HepG2 (cell line): Measurements from ENCODE around the gene B3GAT3. TPM values are rescaled to one million over a fixed set of nuclear protein-coding genes. Genes with fewer than 3 reads are reported as not detected.

Experiments
- CREB1 ChIP-seq, 2 experiments: fragments of 450-650 bp in 1 of 2; IDR thresholded peaks; 2 replicates each; pipeline ENCODE4 v1.6.1; 2016 to 2017; ENCODE audit warnings: control low read depth in 1 of 2, mild to moderate bottlenecking in 1 of 2, missing compliant biosample characterization in 1 of 2, missing genetic modification characterization in 1 of 2
- FOXA3 ChIP-seq: IDR thresholded peaks from 2 replicates; pipeline ENCODE4 v1.6.1; 2016; ENCODE audit warnings: missing genetic modification reagents, missing compliant biosample characterization
- FOXP1 ChIP-seq, 2 experiments: fragments of 450-650 bp in 1 of 2; IDR thresholded peaks; 2 replicates each; pipeline ENCODE4 v1.6.1; 2017 to 2018; ENCODE audit warnings: antibody characterized with exemption in 1 of 2
- IRX3 ChIP-seq: sonication (generic); formaldehyde crosslinking; IDR thresholded peaks from 2 replicates; pipeline ENCODE4 v1.8.1; 2023; ENCODE audit warnings: mild to moderate bottlenecking, low read depth, missing genetic modification reagents, borderline replicate concordance
- KAT7 ChIP-seq: IDR thresholded peaks from 2 replicates; pipeline ENCODE4 v1.6.1; 2018; ENCODE audit warnings: borderline replicate concordance, missing compliant biosample characterization
- KDM4B ChIP-seq: sonication (generic); formaldehyde crosslinking; IDR thresholded peaks from 2 replicates; pipeline ENCODE4 v1.4.0; 2020; ENCODE audit warnings: missing genetic modification reagents
- NCOA5 ChIP-seq: sonication (generic); formaldehyde crosslinking; IDR thresholded peaks from 2 replicates; pipeline ENCODE4 v1.4.0; 2020; ENCODE audit warnings: missing genetic modification reagents
- PATZ1 ChIP-seq: sonication (generic); formaldehyde crosslinking; IDR thresholded peaks from 2 replicates; pipeline ENCODE4 v1.4.0; 2020; ENCODE audit warnings: missing genetic modification reagents
- RBM39 ChIP-seq: fragments of 200-400 bp; formaldehyde crosslinking; IDR thresholded peaks from one replicate; pipeline ENCODE4 v1.6.1; 2018; ENCODE audit warnings: antibody characterized with exemption, mild to moderate bottlenecking, low read depth, low read length; ENCODE audit not compliant: poor library complexity, severe bottlenecking
- REL ChIP-seq: sonication (generic); formaldehyde crosslinking; conservative IDR thresholded peaks from 2 replicates; pipeline ENCODE4 v1.8.0; 2022; ENCODE audit warnings: mild to moderate bottlenecking, missing genetic modification reagents, moderate library complexity
- SP1 ChIP-seq, 2 experiments: fragments of 450-650 bp in 1 of 2; sonication (generic) in 1 of 2; formaldehyde crosslinking in 1 of 2; IDR thresholded peaks; 2 replicates each; pipeline versions ENCODE4 v1.4.0 to v1.6.1; 2016 to 2020; ENCODE audit warnings: missing genetic modification reagents in 1 of 2
- ZBTB42 ChIP-seq: sonication (generic); formaldehyde crosslinking; IDR thresholded peaks from 2 replicates; pipeline ENCODE4 v1.5.0; 2020; ENCODE audit warnings: mild to moderate bottlenecking, missing genetic modification reagents
- ZFAT ChIP-seq: sonication (generic); formaldehyde crosslinking; conservative IDR thresholded peaks from 2 replicates; pipeline ENCODE4 v1.8.1; 2023; ENCODE audit warnings: missing genetic modification reagents, inconsistent platforms
- ZKSCAN8 ChIP-seq: IDR thresholded peaks from 2 replicates; pipeline ENCODE4 v1.6.1; 2016; ENCODE audit warnings: borderline replicate concordance, missing genetic modification reagents, missing compliant biosample characterization
- ZNF432 ChIP-seq: sonication (generic); formaldehyde crosslinking; IDR thresholded peaks from 2 replicates; pipeline ENCODE4 v1.5.0; 2020; ENCODE audit warnings: missing genetic modification reagents, mild to moderate bottlenecking, borderline replicate concordance
- ZNF558 ChIP-seq: sonication (generic); formaldehyde crosslinking; IDR thresholded peaks from 2 replicates; pipeline ENCODE4 v1.9.0; 2022; ENCODE audit warnings: mild to moderate bottlenecking, missing genetic modification reagents, borderline replicate concordance
- ZNF704 ChIP-seq: sonication (generic); formaldehyde crosslinking; IDR thresholded peaks from 2 replicates; pipeline ENCODE4 v1.8.1; 2023; ENCODE audit warnings: mild to moderate bottlenecking, inconsistent platforms, moderate library complexity, missing genetic modification reagents, borderline replicate concordance
- ZNF747 ChIP-seq: sonication (generic); formaldehyde crosslinking; IDR thresholded peaks from 2 replicates; pipeline ENCODE4 v1.8.1; 2023; ENCODE audit warnings: missing genetic modification reagents, mild to moderate bottlenecking, borderline replicate concordance
- polyA plus RNA-seq, 8 experiments: library from polyadenylated mRNA; depleted of rRNA in 3 of 8; stranded (reverse) in 7 of 8; unstranded in 1 of 8; fragments of >200 nt; fragmentation: Illumina TruSeq in 4 of 8; extraction: Trizol in 4 of 8; gene quantifications; 2 replicates each; pipeline versions ENCODE4 v1.2.1 to v1.2.3, GENCODE V29; 2011 to 2016; ENCODE audit warnings: low read depth in 4 of 8, missing spikeins in 1 of 8, mixed read lengths in 1 of 8; ENCODE audit not compliant: insufficient read depth in 1 of 8
- total RNA-seq, 5 experiments: library from RNA; depleted of rRNA; stranded (reverse); fragments of >200 nt; fragmentation: Illumina TruSeq; extraction: Trizol; gene quantifications; 2 replicates each; pipeline ENCODE4 v1.2.3, GENCODE V29; 2016; ENCODE audit warnings: low read depth in 1 of 5
- TF ChIP-seq, protein P1 (sequence below): sonication (generic); formaldehyde crosslinking; IDR thresholded peaks from 2 replicates; pipeline ENCODE4 v1.5.0; 2020; ENCODE audit warnings: missing genetic modification reagents
- TF ChIP-seq, protein P2 (sequence below): sonication (generic); formaldehyde crosslinking; IDR thresholded peaks from 2 replicates; pipeline ENCODE4 v1.4.0; 2020; ENCODE audit warnings: mild to moderate bottlenecking, missing genetic modification reagents
- TF ChIP-seq, protein P3 (sequence below), 2 experiments: fragments of 450-650 bp in 1 of 2; sonication (generic) in 1 of 2; formaldehyde crosslinking; IDR thresholded peaks; 2 replicates each; pipeline versions ENCODE4 v1.5.0 to v1.8.0; 2020 to 2022; ENCODE audit warnings: mild to moderate bottlenecking in 1 of 2, missing genetic modification reagents in 1 of 2

Gene B3GAT3
- total and polyA plus RNA-seq, 2 of the 13 experiments (the other 11 are each of a cell fraction or from before 2014, with no cell fraction given): 21.3 to 26.1 TPM

- TF ChIP-seq REL (CRISPR knock-in tag) (no peak), ZBTB42 (no peak; the same call in 1 of the 2 replicates), ZNF704 (CRISPR knock-in tag) (no peak; the same call in 1 of the 2 replicates), ZNF747 (CRISPR knock-in tag) (peak; percentile 57), IRX3 (no peak), ZNF432 (CRISPR knock-in tag) (no peak), ZFAT (CRISPR knock-in tag) (no peak), RBM39 (no peak), CREB1 (IDR thresholded peaks at IDR 0.05) (peak; percentile 48; the same call in 1 of the 2 replicates), CREB1 (CRISPR knock-in tag; IDR thresholded peaks at IDR 0.05) (peak; percentile 62), FOXP1 (IDR thresholded peaks at IDR 0.05) (no peak), FOXP1 (CRISPR knock-in tag; IDR thresholded peaks at IDR 0.05) (no peak), KDM4B (CRISPR knock-in tag) (no peak; the same call in 1 of the 2 replicates), SP1 (IDR thresholded peaks at IDR 0.05) (no peak), SP1 (CRISPR knock-in tag; IDR thresholded peaks at IDR 0.05) (peak; percentile 36; the same call in 1 of the 2 replicates), ZKSCAN8 (peak; percentile 68; the same call in 1 of the 2 replicates), ZNF558 (peak; percentile 11; the same call in 1 of the 2 replicates), NCOA5 (CRISPR knock-in tag) (no peak), KAT7 (CRISPR knock-in tag) (peak; percentile 1; the same call in 1 of the 2 replicates), PATZ1 (CRISPR knock-in tag) (peak; percentile 83), FOXA3 (CRISPR knock-in tag) (no peak; the same call in 1 of the 2 replicates)
- TF ChIP-seq, protein P1, sequence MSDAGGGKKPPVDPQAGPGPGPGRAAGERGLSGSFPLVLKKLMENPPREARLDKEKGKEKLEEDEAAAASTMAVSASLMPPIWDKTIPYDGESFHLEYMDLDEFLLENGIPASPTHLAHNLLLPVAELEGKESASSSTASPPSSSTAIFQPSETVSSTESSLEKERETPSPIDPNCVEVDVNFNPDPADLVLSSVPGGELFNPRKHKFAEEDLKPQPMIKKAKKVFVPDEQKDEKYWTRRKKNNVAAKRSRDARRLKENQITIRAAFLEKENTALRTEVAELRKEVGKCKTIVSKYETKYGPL (CRISPR knock-in tag): no peak
- TF ChIP-seq, protein P2, sequence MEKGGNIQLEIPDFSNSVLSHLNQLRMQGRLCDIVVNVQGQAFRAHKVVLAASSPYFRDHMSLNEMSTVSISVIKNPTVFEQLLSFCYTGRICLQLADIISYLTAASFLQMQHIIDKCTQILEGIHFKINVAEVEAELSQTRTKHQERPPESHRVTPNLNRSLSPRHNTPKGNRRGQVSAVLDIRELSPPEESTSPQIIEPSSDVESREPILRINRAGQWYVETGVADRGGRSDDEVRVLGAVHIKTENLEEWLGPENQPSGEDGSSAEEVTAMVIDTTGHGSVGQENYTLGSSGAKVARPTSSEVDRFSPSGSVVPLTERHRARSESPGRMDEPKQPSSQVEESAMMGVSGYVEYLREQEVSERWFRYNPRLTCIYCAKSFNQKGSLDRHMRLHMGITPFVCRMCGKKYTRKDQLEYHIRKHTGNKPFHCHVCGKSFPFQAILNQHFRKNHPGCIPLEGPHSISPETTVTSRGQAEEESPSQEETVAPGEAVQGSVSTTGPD (CRISPR knock-in tag): peak; percentile 72; the same call in 1 of the 2 replicates
- TF ChIP-seq, protein P3, sequence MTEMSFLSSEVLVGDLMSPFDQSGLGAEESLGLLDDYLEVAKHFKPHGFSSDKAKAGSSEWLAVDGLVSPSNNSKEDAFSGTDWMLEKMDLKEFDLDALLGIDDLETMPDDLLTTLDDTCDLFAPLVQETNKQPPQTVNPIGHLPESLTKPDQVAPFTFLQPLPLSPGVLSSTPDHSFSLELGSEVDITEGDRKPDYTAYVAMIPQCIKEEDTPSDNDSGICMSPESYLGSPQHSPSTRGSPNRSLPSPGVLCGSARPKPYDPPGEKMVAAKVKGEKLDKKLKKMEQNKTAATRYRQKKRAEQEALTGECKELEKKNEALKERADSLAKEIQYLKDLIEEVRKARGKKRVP (CRISPR knock-in tag; IDR thresholded peaks at IDR 0.05): no peak
These were observed 48.0 kb downstream of the B3GAT3 start, which contains the start of gene EEF1G (continued) for GRCh38 chr11:62573592-62574362.
